HG03457 (cell line): ENCODE measurements around the gene S100A5.

Experiments
- ATAC-seq: cut with Tn5 transposase; IDR thresholded peaks from one replicate; pipeline ENCODE4 v1.9.1; 2021; ENCODE audit warnings: moderate number of reproducible peaks; ENCODE audit not compliant: unreplicated experiment

Gene S100A5

GRCh38 chr1:153548722-153549688 lies 8.3 kb upstream of the S100A5 start, which contains the start of gene S100A3:
TSS of gene S100A3 (minus strand) at chr1:153549258. CDS start at chr1:153548485, 773 bp downstream.
- ATAC-seq, result no peak

- no peak for ATAC-seq
Observed at GRCh38 chr1:153547560-153548551, 7.1 kb upstream of the S100A5 start.

- no peak for ATAC-seq
Observed at GRCh38 chr1:153546796-153547559, 6.2 kb upstream of the S100A5 start.

- no peak for ATAC-seq
Observed at GRCh38 chr1:153546371-153546770, 5.6 kb upstream of the S100A5 start.

GRCh38 chr1:153545067-153546055 lies 4.6 kb upstream of the S100A5 start, which contains the start of gene S100A4:
TSS of gene S100A4 (minus strand) at chr1:153545806. CDS start at chr1:153544794, 1,012 bp downstream.
- no peak for ATAC-seq

- no peak for ATAC-seq
Observed at GRCh38 chr1:153544453-153545066, 3.8 kb upstream of the S100A5 start.

- no peak for ATAC-seq
Observed at GRCh38 chr1:153543736-153544135, 3.0 kb upstream of the S100A5 start.

GRCh38 chr1:153542956-153543711 lies 2.4 kb upstream of the S100A5 start:
- no peak for ATAC-seq

GRCh38 chr1:153541641-153542590 lies 1.2 kb upstream of the S100A5 start:
- no peak for ATAC-seq

GRCh38 chr1:153539395-153540093 lies 1.2 kb downstream of the S100A5 start:
- no peak for ATAC-seq

GRCh38 chr1:153538315-153538821 lies 2.4 kb downstream of the S100A5 start:
- no peak for ATAC-seq

GRCh38 chr1:153537376-153537730 lies 3.4 kb downstream of the S100A5 start:
- ATAC-seq, result no peak

GRCh38 chr1:153536671-153537375 lies 3.9 kb downstream of the S100A5 start:
- ATAC-seq, result no peak

GRCh38 chr1:153536012-153536670 lies 4.6 kb downstream of the S100A5 start:
- no peak for ATAC-seq
